ENCODE data around the gene DCAF5. TPM values are rescaled to one million over a fixed set of nuclear protein-coding genes. Genes with fewer than 3 reads are reported as not detected.
A peak's percentile ranks its signal among the peaks of the same experiment; 100 is the strongest.

DCAF5 gene
- total and polyA plus RNA-seq, 9 donors = 24.9 to 50.1 (median 42.4) TPM

DNA sequence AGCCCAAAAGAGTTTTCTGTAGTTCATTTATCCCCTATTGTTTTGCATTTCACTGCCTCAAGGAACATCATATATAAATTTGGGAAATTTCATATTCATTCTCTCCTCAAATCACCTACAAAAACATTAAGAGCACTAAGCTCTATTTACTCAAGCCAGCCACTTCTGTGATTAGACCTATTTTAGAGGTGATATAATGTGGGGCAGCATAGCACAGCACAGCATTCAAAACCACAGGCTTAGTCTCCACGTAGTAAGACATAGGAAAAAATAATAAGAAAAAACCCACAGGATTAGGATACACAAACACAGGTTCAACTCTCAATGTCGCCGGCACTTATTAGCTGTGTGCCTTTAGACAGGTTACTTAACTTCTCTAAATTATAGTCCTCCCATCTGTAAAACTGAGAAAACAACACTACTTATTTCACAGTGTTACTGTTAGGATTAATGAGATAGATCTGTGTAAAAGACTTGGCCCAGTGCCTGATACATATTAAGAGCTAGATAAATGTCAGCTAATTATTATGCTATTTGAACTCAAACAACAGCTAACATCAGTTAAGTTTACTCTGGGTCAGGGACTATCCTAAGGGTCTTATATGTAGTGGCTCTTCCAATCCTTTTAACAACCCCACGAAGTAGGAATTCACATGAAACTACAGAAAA, 20.3 kb downstream of the DCAF5 start:
- TF ChIP-seq EP300 (IDR thresholded peaks at IDR 0.05) = no peak
- TF ChIP-seq, protein P1, sequence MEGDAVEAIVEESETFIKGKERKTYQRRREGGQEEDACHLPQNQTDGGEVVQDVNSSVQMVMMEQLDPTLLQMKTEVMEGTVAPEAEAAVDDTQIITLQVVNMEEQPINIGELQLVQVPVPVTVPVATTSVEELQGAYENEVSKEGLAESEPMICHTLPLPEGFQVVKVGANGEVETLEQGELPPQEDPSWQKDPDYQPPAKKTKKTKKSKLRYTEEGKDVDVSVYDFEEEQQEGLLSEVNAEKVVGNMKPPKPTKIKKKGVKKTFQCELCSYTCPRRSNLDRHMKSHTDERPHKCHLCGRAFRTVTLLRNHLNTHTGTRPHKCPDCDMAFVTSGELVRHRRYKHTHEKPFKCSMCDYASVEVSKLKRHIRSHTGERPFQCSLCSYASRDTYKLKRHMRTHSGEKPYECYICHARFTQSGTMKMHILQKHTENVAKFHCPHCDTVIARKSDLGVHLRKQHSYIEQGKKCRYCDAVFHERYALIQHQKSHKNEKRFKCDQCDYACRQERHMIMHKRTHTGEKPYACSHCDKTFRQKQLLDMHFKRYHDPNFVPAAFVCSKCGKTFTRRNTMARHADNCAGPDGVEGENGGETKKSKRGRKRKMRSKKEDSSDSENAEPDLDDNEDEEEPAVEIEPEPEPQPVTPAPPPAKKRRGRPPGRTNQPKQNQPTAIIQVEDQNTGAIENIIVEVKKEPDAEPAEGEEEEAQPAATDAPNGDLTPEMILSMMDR (IDR thresholded peaks at IDR 0.05) = no peak
- no peak for TF ChIP-seq POLR2A (IDR thresholded peaks at IDR 0.05)
- no peaks in the 10 kb centered on the region for H3K36me3 ChIP-seq
- H3K9me3 ChIP-seq = no peaks in the 10 kb centered on the region
- 84 to 89% (median 87%) methylated on average over 4 of the region's 4 CpGs for WGBS, 3 donors
- no peak for DNase-seq
- H3K27me3 ChIP-seq = no peaks in the 10 kb centered on the region
- no peak overlapping the region for H3K4me3 ChIP-seq
- H3K4me1 ChIP-seq (ENCODE audit: insufficient read depth) = peaks cover 5% of the 10 kb centered on the region
- no peak overlapping the region for H3K27ac ChIP-seq
- intact Hi-C loops (cut with DNase I) = no loop called here

DNA sequence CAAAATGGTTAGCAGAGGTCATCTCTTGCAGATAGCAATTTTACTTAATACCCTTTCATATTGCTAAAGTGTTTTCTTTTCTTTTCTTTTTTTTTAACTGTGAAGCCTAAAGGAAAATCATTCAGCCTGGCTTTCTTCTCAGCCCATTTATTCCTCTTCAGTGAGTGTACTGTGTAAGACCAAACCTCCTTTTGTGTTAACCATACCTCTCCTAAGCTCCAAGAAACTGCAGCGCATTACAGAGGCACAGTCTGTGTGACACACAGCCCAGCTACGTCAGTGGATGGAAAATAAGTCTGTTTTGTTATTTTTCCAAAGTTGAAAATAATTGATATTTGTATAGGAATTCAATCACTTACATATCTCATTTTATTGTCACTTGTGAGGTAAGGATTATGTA, 21.7 kb downstream of the DCAF5 start:
- TF ChIP-seq, protein P1 (IDR thresholded peaks at IDR 0.05) = no peak
- no peak for TF ChIP-seq EP300 (IDR thresholded peaks at IDR 0.05)
- TF ChIP-seq POLR2A (IDR thresholded peaks at IDR 0.05) = no peak
- H3K27ac ChIP-seq = no peak overlapping the region
- H3K36me3 ChIP-seq = no peaks in the 10 kb centered on the region
- WGBS, 3 donors = 96 to 97% (median 97%) methylated on average over 2 of the region's 2 CpGs
- H3K9me3 ChIP-seq = no peaks in the 10 kb centered on the region
- H3K4me3 ChIP-seq = no peak overlapping the region
- H3K27me3 ChIP-seq = no peaks in the 10 kb centered on the region
- peaks cover 5% of the 10 kb centered on the region for H3K4me1 ChIP-seq (ENCODE audit: insufficient read depth)
- intact Hi-C loops (cut with DNase I) = no loop called here
- no peak for DNase-seq

DNA sequence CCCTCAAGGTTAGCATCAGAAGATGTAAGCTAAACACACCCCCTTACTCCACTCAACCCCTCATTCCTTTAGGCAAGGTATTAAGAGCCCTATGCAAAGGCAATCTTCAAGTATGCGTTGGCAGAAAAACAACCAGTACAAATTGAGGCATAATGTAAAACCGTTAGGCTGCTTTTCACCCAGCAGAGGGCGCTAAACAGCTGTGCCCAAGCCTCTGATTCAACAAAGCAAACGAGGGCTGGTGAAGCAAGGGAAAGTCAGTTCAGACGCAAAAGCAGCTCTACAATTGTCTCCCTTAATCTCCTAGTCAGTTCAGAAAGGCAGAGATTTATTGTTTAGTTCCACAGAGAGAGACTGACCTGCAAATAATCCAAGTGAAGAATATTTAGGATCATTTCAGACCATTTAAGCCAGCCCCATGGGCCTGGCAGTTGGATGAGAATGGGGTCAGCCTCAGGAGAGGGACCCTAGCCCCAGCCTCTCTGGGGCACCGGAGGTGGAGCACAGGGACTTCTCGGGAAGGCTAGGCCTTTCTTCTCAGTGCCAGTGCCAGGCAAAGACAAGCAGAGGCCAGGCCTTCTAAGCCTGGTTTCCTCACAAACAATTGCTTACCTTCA, 23.5 kb downstream of the DCAF5 start:
- Histone ChIP-seq H3K27me3 (no peaks in the 10 kb centered on the region), H3K36me3 (no peaks in the 10 kb centered on the region), H3K9me3 (no peaks in the 10 kb centered on the region), H3K4me1 (ENCODE audit: insufficient read depth) (peaks cover 5% of the 10 kb centered on the region), H3K27ac (no peak overlapping the region), H3K4me3 (no peak overlapping the region)
- intact Hi-C loops (cut with DNase I) = no loop called here
- DNase-seq = peak; percentile 58 to 76 (median 69)
- WGBS, 3 donors = 14 to 19% (median 15%) methylated on average over 7 of the region's 7 CpGs
- TF ChIP-seq POLR2A (IDR thresholded peaks at IDR 0.05) (no peak), EP300 (IDR thresholded peaks at IDR 0.05) (no peak)
- TF ChIP-seq, protein P1 (IDR thresholded peaks at IDR 0.05) = peak; percentile 66 to 80 (median 78)

DNA sequence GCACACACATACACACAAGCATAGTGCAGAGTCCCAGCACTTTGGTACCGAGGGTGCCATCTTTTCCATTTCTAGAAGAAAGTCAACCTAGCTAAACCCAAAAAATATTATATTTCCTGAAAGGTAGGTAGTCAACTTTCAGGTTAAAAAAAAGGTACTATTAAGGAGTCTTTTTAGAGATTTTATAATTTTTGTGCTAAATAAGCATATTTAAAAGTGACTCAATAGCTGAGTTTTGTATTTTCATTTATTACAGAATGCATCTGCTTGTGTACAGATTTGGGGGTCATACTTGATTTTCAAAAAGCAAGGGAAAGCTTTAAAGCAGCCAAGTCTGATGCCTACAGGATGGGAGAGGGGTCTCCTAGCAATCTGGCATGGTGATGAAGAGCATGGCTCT, 34.6 kb downstream of the DCAF5 start:
- Histone ChIP-seq H3K4me3 (no peak overlapping the region), H3K27ac (no peak overlapping the region), H3K4me1 (ENCODE audit: insufficient read depth) (peaks cover 1% of the 10 kb centered on the region), H3K36me3 (no peaks in the 10 kb centered on the region), H3K9me3 (no peaks in the 10 kb centered on the region), H3K27me3 (no peaks in the 10 kb centered on the region)
- TF ChIP-seq EP300 (IDR thresholded peaks at IDR 0.05) = no peak
- TF ChIP-seq, protein P1 (IDR thresholded peaks at IDR 0.05) = no peak
- TF ChIP-seq POLR2A (IDR thresholded peaks at IDR 0.05) = no peak
- 96 to 98% (median 97%) methylated on average over 1 of the region's 1 CpG for WGBS, 3 donors
- intact Hi-C loops (cut with DNase I) = no loop called here
- DNase-seq = no peak

Data from ovary (tissue), 9 donors.